ENCODE measurements around the gene ITPR2.
"Not testable (repeated sequence)": the region's sequence is repeated elsewhere in the genome, so short reads cannot be mapped to it uniquely, and the experiment has no call there.

Gene ITPR2

DNA sequence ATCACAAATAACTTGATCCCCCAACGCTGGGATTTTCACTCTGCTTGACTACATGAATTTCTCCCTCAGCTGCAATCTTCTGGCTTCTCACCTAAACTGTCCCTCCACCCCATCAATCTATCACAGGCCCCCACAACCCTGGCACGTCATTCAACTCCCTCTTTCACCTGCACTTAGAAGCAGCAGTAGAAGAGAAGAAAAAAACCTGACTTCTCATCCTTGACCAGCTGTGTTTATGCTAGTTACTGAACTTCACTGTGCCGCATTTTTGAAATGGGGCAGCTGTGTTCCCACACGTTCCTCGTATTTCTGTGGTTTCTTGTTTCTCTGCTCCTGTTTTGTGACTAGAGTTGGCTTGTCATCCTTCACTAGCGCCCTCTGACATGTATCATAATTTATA lies 35.0 kb downstream of the ITPR2 start:
- H3K9ac ChIP-seq: no peak overlapping the region; a peak in 1 of 22 replicates
- no peak overlapping the region for H3K27ac ChIP-seq
- H3K36me3 ChIP-seq: peaks cover 0 to 23% (median 0%) of the 10 kb centered on the region in 11 experiments; a peak in 5 of 22 replicates
- peaks cover 0 to 25% (median 0%) of the 10 kb centered on the region in 11 experiments; a peak in 4 of 22 replicates for H4K20me1 ChIP-seq
- H3K27me3 ChIP-seq: no peaks in the 10 kb centered on the region
- H3K4me3 ChIP-seq: no peak overlapping the region
- peak overlapping the region in 4 of 11 experiments; percentile 8 to 81 (median 36); a peak in 7 of 22 replicates for H3K4me2 ChIP-seq
- H3K9me3 ChIP-seq (replicated peaks in 1 of 11): peaks cover 0 to 6% (median 0%) of the 10 kb centered on the region in 11 experiments; a peak in 1 of 22 replicates
- no peak for TF ChIP-seq Cebpa-rat (IDR thresholded peaks at IDR 0.05)
- peaks cover 0 to 45% (median 5%) of the 10 kb centered on the region in 10 experiments; a peak in 10 of 20 replicates for H3K4me1 ChIP-seq

DNA sequence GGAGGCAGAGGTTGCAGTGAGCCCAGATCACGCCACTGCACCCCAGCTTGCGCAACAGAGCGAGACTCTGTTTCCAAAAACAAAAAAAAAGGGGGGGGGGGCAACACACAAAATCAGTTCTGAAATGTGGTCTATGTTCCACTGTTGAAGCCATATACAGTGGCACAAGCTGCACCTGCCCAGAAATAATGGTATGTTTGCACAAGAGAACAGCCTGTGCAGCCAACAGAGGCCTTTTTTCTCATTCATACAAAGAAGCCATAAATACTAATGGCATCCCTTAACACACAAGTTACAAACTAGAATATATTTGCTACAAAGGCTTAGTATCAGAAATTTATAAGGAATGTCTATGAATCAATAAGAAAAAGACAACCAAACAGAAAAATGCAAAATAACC lies 37.1 kb downstream of the ITPR2 start:
- Histone ChIP-seq H3K4me1 (peaks cover 11 to 59% (median 18%) of the 10 kb centered on the region in 10 experiments), H3K4me3 (no peak overlapping the region), H3K27ac (no peak overlapping the region), H3K36me3 (peaks cover 0 to 11% (median 0%) of the 10 kb centered on the region in 11 experiments; a peak in 5 of 22 replicates), H3K4me2 (no peak overlapping the region), H3K9ac (no peak overlapping the region), H4K20me1 (peaks cover 0 to 18% (median 0%) of the 10 kb centered on the region in 11 experiments; a peak in 4 of 22 replicates), H3K27me3 (no peaks in the 10 kb centered on the region), H3K9me3 (replicated peaks in 1 of 11) (peaks cover 0 to 4% (median 0%) of the 10 kb centered on the region in 11 experiments; a peak in 1 of 22 replicates)
- no peak for TF ChIP-seq Cebpa-rat (IDR thresholded peaks at IDR 0.05)

DNA sequence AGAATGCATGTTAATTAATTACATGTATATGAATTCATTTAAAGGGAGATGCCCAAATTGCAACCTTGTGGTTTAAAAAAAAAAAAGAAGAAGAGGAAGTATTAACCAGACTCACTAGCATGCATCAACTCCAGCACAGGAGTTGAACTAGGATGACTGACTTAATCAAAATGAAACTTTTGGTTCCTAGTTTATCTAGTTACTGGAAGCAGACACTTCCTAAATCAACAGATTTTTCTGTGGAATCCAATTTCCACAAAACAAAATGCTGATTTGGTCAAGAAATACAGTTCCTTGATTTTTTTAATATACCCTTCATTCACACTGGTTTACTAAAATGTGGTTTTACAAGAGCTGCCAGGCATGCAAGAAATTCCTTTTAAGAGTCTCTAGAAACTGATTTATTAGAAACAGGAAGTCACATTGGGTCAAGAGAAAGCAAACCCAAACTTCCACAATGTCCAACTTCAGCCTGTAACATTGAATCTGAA lies 41.6 kb downstream of the ITPR2 start:
- H3K9ac ChIP-seq: peak overlapping the region in 3 of 11 experiments; percentile 24 to 45 (median 38); a peak in 4 of 22 replicates
- peaks cover 0 to 12% (median 0%) of the 10 kb centered on the region in 11 experiments; a peak in 3 of 22 replicates for H3K9me3 ChIP-seq (replicated peaks in 1 of 11)
- no peak overlapping the region for H3K4me3 ChIP-seq
- no peaks in the 10 kb centered on the region; a peak in 2 of 22 replicates for H4K20me1 ChIP-seq
- peaks cover 12 to 58% (median 19%) of the 10 kb centered on the region in 10 experiments for H3K4me1 ChIP-seq
- no peak for TF ChIP-seq Cebpa-rat (IDR thresholded peaks at IDR 0.05)
- no peaks in the 10 kb centered on the region for H3K27me3 ChIP-seq
- peak overlapping the region in 8 of 11 experiments; percentile 3 to 76 (median 60); a peak in 11 of 22 replicates for H3K27ac ChIP-seq
- H3K36me3 ChIP-seq: peaks cover 0 to 29% (median 0%) of the 10 kb centered on the region in 11 experiments; a peak in 6 of 22 replicates
- H3K4me2 ChIP-seq: peak overlapping the region; percentile 28 to 91 (median 62); a peak in 21 of 22 replicates

DNA sequence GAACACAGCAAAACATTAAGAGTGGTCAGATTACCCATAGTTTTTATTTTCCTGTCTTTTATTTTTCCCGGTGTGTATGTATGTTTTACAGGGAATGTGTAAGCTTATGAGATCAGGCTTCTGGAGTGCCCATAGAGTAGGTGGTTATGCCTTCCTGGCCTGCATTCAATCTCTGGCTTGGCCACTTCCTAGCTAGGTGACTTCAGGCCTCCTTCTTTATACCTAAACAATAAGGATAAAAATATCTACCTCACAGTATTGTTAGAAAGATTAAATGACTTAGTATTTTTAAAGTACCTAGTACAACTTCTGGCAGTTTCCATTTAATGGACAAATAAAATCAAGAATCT lies 42.4 kb downstream of the ITPR2 start:
- Histone ChIP-seq H3K9me3 (replicated peaks in 1 of 11) (peaks cover 0 to 12% (median 0%) of the 10 kb centered on the region in 11 experiments; a peak in 3 of 22 replicates), H3K27me3 (no peaks in the 10 kb centered on the region), H4K20me1 (no peaks in the 10 kb centered on the region; a peak in 2 of 22 replicates), H3K4me2 (peak overlapping the region in 6 of 11 experiments; percentile 47 to 80 (median 74); a peak in 11 of 22 replicates), H3K4me1 (peaks cover 12 to 58% (median 19%) of the 10 kb centered on the region in 10 experiments), H3K27ac (peak overlapping the region in 7 of 11 experiments; percentile 4 to 76 (median 64); a peak in 11 of 22 replicates), H3K9ac (peak overlapping the region in 2 of 11 experiments; percentile 8 to 19; a peak in 2 of 22 replicates), H3K36me3 (peaks cover 0 to 30% (median 0%) of the 10 kb centered on the region in 11 experiments; a peak in 6 of 22 replicates), H3K4me3 (no peak overlapping the region)
- TF ChIP-seq Cebpa-rat (IDR thresholded peaks at IDR 0.05): no peak

DNA sequence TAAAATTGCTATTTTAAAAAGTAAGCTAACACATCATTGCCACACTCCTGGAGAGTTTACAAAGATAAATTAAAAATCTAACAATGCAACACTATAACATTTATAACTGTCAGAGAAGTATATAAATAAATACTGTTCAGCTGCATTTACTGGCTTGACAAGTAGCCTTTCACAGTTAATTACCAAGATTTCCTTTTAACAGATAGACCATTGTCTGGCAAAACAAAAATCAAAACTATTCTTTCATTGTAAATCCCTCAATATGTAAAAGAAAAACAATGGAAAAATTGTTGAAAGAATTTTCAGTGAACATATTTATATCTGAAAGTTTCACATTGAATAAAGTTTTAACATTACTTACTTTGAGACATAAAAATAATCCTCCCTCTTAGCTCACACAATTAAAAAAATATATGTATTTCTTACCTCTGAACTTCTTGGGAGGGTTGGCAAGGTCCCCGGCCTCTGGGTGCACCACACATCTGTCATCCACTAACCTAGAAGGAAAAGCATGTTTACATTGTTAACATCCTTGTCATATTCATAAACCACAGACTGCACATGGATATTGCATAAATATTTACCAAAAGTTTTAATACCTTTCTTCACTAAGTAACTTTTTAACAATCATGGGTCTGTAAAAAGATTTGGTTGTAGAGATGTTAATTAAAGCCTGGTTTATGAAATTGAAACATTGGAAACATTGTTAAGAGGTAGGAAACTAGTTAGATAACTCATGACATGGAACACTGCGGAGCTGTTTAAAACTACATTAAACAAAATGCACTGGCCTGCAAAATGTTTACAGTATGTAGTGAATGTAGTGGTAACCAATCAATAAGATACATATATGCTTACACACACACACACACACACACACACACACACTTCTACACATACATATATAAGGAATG lies 43.0 kb downstream of the ITPR2 start:
- Histone ChIP-seq H3K27me3 (no peaks in the 10 kb centered on the region), H3K9me3 (replicated peaks in 1 of 11) (peaks cover 0 to 10% (median 0%) of the 10 kb centered on the region in 11 experiments; a peak in 3 of 22 replicates), H4K20me1 (no peaks in the 10 kb centered on the region), H3K4me3 (no peak overlapping the region), H3K4me2 (peak overlapping the region in 4 of 11 experiments; percentile 73 to 80 (median 76); a peak in 6 of 22 replicates), H3K36me3 (peaks cover 0 to 30% (median 0%) of the 10 kb centered on the region in 11 experiments; a peak in 6 of 22 replicates), H3K4me1 (peaks cover 12 to 58% (median 19%) of the 10 kb centered on the region in 10 experiments), H3K27ac (peak overlapping the region in 4 of 11 experiments; percentile 64 to 76 (median 65); a peak in 5 of 22 replicates), H3K9ac (no peak overlapping the region)
- TF ChIP-seq Cebpa-rat (IDR thresholded peaks at IDR 0.05): no peak

DNA sequence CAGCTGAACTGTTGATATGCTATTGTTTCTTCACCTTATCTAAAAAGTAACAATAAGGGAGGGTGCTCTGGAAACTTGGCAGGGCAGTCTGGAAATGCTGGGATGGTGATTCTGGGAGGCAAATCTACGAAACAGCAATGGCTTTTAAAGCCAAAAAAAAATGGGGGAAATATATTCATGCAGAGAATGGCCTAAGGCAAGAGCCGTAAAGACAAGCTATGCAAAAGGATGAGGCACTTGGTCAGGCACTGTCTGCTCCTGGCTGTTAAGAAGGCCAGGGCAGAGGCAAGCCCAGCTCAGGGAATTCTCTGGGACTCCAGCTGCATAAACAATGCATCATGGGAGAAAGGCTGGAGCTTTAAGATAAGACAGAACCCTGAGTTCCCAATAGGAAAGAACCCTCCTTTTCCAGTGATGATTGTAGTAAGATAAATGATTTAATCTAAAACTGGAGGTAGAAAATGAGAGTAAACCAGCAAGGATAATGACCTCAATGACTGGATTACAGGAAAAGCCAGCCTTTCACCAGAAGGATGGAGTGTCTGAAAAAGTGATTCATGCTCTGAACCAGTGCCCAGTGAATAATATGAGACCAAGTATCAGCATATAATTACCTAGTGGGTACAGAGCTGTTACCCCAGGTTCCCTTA lies 46.0 kb downstream of the ITPR2 start:
- peaks cover 12 to 33% (median 15%) of the 10 kb centered on the region in 10 experiments for H3K4me1 ChIP-seq
- H3K9ac ChIP-seq: no peak overlapping the region
- no peak overlapping the region for H3K4me2 ChIP-seq
- no peaks in the 10 kb centered on the region for H4K20me1 ChIP-seq
- peaks cover 0 to 19% (median 6%) of the 10 kb centered on the region in 11 experiments; a peak in 9 of 22 replicates for H3K9me3 ChIP-seq (replicated peaks in 1 of 11)
- TF ChIP-seq Cebpa-rat (IDR thresholded peaks at IDR 0.05): no peak
- H3K27me3 ChIP-seq: no peaks in the 10 kb centered on the region
- H3K27ac ChIP-seq: no peak overlapping the region
- no peak overlapping the region for H3K4me3 ChIP-seq
- H3K36me3 ChIP-seq: peaks cover 0 to 30% (median 3%) of the 10 kb centered on the region in 11 experiments; a peak in 7 of 22 replicates

DNA sequence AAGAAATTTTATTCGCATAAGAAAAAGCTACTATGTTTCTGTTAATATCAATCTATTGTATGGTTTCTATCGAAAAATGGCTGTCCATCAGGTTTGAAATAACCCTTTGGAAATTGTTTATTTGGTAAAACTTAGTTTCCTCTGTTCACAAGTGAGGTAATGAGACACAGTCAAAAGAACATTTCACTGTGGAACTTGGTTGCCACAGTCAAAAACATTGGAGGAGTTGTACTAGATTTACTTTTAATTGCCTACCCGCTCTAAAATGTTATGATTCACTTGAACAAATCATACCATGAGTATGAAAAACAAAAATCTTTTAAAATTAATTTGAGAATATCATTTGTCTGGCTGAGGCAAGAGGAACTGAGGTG lies 46.5 kb downstream of the ITPR2 start:
- Histone ChIP-seq H3K4me2 (no peak overlapping the region), H3K4me3 (no peak overlapping the region), H3K9ac (no peak overlapping the region), H3K36me3 (peaks cover 0 to 33% (median 3%) of the 10 kb centered on the region in 11 experiments; a peak in 9 of 22 replicates), H3K9me3 (replicated peaks in 1 of 11) (peaks cover 0 to 25% (median 7%) of the 10 kb centered on the region in 11 experiments; a peak in 11 of 22 replicates), H4K20me1 (no peaks in the 10 kb centered on the region), H3K4me1 (peaks cover 7 to 29% (median 10%) of the 10 kb centered on the region in 10 experiments; a peak in 19 of 20 replicates), H3K27me3 (no peaks in the 10 kb centered on the region), H3K27ac (no peak overlapping the region)
- no peak for TF ChIP-seq Cebpa-rat (IDR thresholded peaks at IDR 0.05)

DNA sequence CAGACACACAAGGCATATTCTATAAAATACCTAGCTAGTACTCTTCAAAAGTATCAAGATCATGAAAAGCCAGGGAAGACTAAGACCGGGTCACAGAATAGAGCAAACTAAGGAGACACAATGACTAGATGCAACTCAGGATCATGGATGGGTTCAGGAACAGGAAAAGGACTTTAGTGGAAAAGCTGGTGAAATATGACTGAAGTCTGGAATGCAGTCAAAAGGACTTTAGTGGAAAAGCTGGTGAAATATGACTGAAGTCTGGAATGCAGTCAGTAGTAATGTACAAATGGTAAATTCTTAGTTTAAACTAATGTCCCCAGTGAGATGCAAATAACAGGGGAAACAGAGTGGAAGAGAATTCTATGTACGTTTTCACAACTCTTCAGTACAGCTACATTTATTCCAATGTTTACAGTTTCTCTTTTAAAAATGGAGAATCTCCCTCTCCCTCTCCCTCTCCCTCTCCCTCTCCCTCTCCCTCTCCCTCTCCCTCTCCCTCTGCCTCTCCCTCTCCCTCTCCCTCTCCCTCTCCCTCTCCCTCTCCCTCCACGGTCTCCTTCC lies 49.1 kb downstream of the ITPR2 start:
- not testable (repeated sequence) for H3K4me3 ChIP-seq

More for the DNA sequence above, 49.1 kb downstream of the ITPR2 start:
- H3K4me1 ChIP-seq, H3K4me2 ChIP-seq, H3K9ac ChIP-seq, H4K20me1 ChIP-seq, H3K27me3 ChIP-seq, H3K27ac ChIP-seq: not testable (repeated sequence)
- Histone ChIP-seq H3K36me3 (peaks cover 0 to 55% (median 5%) of the 10 kb centered on the region in 11 experiments; a peak in 10 of 22 replicates), H3K9me3 (replicated peaks in 1 of 11) (peaks cover 9 to 46% (median 12%) of the 10 kb centered on the region in 11 experiments; a peak in 17 of 22 replicates)
